HG03139 (cell line): Measurements from ENCODE around the gene REEP1.
"Not testable (repeated sequence)": the region's sequence is repeated elsewhere in the genome, so short reads cannot be mapped to it uniquely, and the experiment has no call there.

Source experiments
- ATAC-seq: cut with Tn5 transposase; IDR thresholded peaks from one replicate; pipeline ENCODE4 v1.9.1; 2021; ENCODE audit not compliant: unreplicated experiment

REEP1 gene

DNA sequence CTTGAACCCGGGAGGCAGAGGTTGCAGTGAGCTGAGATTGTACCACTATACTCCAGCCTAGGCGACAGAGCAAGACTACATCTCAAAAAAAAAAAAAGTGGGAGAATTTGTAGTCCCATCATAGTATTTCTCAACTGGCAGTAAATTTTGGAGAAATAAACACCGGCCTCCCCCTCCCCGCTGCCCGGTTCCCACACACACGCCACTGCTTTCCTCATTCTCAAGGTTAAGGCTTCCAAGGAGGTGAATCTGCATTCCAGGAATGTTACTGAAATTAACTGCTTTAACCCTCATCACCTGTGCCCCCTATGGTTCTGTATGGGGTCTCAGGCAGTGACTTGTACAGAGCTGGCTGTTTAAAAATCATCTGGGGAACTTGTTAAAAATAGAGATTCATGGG, 88.2 kb downstream of the REEP1 start:
- no peak for ATAC-seq

DNA sequence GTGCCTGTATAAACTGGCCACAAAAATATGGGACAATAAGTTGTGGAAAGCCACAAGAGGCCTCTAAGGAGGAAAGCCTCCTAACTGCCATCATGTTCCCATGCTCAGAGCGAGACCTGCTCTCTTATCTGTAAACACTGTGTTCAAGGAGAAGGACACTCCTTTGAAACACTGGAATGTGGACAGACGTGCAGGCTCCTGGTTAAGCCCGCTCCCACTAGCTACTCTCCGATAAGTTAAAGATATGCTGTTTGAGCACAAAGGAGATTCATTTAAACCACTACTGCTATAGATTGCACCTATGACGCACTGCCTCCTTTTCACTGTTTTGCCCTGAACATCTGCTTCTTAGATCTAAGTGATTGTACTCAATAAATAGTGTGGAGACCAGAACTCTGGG, 92.2 kb downstream of the REEP1 start:
- not testable (repeated sequence) for ATAC-seq

DNA sequence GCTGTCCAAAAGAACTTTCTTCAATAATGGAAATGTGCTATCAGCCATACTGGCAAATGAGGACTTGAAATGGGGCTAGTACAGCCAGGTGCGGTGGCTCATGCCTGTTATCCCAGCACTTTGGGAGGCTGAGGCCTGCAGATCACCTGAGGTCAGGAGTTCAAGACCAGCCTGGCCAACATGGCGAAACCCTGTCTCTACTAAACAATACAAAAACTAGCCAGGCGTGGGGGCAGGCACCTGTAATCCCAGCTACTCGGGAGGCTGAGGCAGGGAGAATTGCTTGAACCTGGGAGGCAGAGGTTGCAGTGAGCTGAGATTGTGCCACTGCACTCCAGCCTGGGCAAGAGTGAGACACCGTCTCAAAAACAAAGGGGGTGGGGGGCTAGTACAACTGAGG, 92.6 kb downstream of the REEP1 start:
- not testable (repeated sequence) for ATAC-seq

DNA sequence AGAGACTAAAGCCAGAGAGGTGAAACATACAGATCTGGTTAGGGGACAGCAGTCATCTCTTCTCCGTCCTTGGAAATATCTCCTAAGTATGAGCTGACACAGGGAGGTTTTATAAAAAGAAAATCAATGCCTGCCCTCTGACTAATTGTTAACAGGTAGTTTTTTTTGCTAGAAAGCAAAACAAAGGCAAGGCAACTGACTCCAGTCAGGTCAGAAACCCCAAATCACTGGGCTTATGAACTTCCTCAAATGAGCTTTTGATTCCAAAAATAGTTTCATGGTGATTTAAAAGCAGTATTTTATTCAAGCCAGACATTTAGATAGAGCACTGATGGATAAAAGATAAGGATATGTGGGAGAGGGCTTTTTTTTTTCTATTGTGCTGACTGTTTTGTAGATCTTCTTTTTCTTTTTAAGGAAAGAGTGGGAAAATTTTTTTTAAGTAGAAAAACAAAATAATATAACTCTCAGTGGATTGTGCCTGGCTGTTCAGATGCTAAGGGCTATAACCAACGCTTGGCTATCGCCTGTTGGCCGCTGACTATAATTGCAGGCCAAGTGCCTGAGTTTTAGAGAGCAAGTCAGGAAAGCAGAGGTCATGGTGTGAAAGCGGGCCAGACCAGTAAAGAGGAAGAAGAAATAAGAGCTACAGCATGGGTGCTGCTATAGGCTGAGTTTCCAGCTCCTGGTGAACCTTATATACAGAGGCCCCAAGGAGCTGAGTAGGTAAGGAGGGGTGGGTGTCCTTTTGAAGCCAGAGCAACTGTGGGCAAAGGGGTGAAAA, 93.3 kb downstream of the REEP1 start:
- no peak for ATAC-seq

DNA sequence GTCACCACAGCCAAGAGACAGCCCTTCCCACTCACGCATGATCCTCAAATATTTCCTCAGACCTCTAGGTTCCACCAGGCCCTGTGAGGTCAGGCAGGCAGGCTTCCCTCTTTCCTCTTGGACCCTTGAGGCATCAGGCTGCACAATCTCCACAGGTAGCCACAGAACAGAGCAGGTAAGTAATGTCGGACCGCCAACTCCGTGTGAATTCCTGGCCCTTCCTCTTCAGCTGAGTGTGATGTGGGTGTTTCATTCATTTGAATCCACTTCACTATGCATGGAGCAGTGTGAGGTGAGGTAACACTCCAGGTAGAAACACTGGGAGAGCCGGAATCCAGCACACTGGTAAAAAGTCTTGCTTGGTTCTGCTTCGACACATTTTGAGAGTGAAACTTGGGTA, 94.2 kb downstream of the REEP1 start:
- ATAC-seq, result no peak

DNA sequence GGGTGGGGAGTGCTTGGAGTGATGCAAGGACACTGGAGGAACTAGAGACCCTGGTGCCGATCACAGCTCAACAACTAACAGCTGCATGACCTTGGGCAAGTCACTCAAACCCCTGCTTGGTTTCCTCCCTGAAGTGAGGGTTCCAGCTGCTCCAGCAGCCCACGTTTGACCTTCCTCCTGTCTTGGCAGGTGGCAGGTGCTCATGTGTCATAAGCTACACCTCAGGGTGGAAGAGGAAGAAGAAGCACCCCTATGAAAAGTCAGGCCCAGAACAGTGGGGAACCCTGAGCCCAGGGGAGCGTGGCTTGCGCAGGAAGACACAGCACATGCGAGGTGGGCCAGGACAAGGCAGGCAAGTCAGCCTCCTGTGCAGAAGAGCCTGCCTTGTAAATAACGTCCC, 95.8 kb downstream of the REEP1 start:
- no peak for ATAC-seq

DNA sequence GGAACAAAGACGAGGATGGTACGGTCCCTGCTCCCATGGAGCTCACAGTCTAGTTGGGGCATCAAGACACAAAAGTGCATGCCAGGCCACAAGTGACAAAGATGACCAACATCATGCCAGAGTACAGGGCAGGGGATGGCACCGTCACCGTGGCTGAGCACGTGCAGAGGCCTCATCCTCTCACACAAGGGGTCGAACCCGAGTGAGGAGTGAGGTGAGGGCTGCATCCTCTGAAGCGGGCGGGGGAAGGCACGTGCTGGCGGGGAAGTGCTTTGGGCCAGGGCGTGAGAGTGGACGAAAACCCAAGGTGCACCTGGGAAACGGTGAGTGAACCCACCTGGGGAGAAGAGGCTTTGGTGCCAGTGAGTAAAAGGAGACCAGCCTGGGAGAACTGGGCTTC, 97.2 kb downstream of the REEP1 start:
- no peak for ATAC-seq

DNA sequence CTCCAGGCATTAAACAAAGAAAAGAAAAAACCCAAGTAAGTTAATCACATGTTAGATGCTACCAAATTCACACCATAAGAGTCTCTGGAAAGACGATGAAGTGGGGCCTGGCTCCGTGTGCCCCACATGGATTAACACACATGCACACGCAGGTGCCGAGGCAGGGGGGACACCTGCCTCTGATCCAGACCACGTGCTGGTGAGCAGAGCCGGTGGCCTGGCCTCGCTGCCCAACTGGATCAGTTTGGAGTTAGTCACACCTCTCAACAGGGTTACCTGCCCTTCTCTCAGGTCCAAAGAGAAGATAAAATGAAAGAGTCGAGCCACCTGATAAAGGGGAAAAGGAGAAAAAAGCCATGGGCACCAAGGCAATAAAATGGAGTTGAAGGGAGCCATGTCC, 97.7 kb downstream of the REEP1 start:
- ATAC-seq, result no peak

DNA sequence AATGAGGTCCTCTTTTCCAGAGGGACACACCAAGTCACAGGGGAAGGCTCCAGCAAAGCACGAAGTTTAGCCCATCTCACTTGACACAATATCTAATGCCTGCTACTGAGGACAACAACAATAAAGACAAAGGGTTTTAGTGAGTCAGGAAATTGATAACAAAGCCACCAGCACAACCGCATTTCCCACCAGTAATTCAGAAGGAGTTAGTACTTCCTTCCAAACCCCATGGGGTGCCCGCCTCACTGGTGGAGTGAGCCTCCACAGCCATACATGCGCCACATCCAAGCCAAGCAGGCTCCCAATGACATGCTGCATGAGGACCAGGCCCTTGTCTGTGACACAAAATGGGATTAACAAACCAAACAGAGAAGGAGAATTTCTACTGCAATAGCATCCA, 98.1 kb downstream of the REEP1 start:
- ATAC-seq, result no peak

DNA sequence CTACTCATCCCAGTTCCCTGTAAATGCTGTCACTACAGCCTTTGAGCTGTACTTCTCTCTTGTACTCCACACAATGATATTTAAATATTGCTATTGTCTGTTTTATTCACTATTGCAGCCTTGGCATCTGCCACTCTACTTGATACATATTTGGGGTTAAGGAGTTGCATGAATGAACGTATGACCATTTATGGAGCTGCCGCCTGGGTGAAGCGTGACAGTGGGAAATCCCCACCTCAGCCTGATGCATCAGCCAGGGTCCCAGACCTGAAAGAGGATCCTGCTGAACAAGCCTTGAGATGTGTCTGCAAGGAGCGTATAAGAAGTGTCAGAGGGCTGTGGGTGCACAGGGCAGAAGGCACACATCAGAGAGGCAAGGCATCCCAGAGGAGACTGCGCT, 99.1 kb downstream of the REEP1 start:
- no peak for ATAC-seq

DNA sequence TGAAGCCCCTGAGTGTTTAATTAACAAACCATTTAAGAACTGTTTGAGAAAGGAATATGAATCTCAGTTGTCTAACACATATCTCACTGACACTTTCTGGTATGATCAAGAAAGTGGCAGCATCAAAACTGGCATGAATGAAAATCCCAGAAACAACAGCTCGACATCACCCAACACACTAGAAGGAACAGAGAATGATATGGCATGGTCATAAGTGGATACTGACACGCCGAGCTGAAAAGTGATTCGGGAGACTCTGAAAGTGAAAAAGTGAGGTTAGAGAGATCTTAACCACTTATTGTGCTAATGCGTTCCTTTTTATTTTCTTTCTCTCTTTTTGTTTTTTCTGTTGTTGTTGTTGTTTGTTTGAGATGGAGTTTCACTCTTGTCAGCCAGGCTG, 100.3 kb downstream of the REEP1 start:
- ATAC-seq, result no peak

DNA sequence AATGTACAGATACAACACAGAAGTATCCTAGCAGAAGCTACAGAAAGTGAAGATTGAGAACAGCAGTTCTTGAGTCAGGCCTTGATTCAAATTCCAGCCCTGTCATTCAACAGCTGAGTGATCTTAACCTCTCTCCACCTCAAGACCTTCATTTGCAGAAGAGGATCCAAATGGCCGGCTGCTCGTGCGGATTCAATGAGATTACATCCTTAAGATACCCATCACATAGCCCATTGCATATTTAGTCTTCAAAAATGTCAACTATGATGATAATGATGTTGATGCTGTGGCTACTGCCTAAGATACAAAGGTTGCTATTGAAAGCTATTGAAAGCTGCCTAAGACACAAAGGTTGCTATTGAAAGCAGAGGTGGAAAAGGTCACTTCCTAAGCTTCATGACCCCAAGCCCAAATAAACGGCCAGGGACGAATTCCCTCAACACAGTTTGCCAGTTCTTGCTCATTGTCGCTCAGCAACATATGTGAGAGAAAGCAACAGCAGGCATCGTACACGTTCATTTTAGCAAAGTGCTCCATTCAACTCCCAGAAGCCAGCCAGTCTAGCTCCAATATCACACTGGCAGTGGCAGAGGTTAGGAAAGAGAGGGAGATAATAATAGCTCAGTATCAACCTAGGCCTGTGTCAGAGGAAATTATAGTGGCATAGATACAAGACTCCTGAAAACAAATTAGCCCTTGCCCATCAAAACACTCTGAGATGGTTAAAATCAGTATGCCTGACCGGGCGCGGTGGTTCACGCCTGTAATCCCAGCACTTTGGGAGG, 102.0 kb downstream of the REEP1 start:
- ATAC-seq, result no peak

DNA sequence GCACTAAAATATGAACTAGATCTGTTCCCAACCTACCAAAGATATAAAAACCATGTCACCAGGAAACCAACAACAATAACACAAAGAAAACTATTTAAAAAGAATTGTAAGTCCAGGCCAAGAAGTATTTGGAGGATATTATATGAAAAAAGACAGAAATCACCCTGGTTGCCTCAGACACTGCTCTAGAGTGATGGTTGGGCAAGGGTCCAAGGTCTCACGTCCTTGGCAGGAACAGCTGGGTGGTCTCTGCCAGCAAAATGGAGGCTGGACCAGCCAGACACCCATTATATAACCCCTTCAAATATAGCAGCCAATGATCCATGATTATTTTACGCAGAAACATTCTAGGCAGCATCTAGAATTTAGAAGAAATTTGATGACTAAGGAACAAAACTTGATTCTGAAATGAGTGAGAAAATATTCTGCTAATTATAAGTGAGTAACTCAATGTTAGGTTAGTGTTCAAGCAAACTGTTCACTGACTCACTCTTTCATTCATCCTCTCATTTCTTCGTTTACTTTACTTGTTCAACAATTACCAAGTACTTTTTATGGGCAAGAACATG, 102.8 kb downstream of the REEP1 start:
- ATAC-seq, result no peak

DNA sequence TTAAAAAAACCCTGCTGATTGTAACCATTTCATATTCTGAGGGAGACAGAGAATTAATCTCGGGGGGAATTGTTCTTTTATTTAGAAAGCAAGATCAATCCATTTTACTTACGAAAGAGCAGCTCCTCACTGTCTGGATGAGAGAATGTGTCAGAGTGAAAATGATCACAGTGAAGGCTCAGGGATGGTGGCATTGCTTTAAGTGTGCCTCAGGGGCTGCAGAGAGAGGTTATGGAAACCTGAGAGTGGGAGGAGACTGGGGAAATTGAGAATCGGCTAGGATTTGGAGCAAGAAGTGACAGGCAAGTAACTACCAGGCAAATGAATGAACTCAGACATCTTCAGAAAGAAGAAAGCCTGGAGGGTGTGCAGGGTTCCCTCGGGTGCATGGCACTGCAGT, 104.0 kb downstream of the REEP1 start:
- no peak for ATAC-seq

DNA sequence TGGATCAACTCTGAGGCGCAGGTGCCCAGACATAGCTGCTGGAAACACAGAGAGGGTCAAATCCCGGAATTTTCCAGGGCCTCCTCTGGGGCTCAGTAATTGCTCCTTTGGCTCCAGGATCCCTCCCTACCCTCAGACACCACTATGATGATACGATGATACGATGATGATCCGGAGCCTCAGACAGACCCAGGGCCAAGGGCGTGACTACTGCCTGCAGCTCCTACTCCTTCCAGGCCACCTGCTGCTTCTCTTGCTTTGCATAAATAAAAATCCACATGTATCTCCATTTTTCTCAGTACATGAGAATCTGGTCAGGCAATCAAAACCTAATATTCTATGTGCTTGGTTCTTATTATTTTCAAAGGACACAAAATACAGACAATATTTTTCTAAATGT, 104.5 kb downstream of the REEP1 start:
- ATAC-seq, result no peak

DNA sequence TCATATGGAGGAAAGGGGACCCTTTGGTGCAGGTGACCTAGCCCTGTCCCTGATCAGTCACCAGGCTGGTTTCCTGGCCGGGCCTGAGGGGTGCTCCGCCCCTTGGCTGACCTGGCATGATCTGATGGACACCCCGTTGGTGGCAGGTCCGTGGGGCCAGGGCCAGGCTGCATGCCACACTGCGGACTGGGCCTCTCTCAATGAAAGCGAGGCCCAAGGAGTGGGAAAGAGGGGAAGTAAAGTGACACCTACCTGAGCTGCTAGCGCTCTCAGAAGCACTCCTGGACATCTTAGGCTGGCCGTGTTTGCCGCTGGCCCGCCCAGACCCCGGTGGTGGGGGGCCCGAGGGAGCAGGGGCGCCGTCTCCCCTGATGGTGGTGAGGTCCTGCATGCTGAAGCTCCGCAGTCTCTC, 105.0 kb downstream of the REEP1 start:
- no peak for ATAC-seq

DNA sequence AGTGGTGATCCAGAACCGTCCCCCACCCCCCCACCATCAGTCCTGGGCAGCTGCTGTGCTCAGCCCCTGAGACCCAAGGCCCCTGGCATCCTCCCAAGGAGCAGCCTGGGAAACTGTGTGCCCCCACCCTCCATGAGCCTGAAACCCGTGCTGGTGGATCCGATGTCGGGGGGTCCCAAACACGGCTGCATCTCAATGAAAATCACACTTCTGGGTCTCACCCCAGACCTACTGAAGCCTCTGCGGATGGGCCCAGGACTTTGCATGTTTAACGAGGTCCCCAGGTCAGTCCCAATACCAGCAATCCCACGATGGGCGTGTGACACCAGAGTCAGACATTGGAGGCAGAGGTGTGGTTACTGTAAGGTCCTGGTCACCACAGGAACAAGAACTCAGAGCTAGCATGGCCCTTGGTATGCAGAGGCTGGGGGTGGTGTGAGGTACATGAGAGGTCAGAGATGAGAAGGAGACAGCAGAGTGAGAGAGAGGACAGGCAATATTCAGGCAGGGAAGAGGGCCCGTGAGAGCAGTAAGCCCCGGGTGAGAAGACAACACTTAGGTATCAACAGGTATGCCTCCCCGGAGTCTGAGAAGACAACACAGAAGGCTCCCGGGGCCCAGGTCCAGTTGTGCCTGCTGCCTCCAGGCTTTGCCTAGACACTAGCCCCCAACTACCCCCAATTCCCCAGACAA, 105.6 kb downstream of the REEP1 start:
- no peak for ATAC-seq

DNA sequence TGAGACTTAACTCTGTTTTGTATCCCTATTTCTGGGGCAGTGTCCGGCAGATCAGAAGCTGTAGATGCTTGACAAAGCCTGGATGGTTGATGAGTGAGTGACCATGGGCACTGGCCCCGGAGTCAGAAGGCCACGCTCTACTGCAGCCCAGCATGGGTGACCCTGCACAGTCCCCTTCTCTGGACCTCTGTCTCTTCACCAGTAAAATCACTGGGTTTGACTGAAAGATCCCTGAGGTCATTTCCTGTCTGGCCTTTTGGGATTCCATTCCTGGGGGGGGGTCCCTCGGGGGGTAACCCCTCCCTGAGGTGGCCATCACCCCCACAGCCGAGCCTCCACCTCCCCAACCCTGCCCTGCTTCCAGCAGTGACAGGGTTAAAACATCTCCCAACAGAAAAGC, 106.5 kb downstream of the REEP1 start:
- ATAC-seq, result no peak

DNA sequence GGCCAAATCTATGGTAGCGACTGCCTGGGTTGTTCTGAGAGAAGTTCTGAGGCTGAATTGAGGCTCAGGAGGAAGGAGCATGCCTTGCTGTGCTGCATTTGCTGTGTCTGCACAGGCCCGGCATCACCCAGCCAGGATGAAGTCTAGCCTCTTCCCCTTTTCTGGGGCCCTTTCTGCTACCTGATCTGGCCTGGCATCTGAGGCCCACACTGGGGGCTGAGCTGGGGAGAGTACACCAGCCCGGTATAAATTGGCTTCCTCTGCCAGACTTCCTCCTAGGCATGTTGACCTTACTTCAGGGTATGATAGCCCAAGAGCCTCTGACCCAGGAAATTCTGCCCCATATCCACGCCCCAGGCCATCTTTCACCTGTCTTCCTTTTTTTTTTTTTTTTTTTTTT, 108.2 kb downstream of the REEP1 start:
- no peak for ATAC-seq

DNA sequence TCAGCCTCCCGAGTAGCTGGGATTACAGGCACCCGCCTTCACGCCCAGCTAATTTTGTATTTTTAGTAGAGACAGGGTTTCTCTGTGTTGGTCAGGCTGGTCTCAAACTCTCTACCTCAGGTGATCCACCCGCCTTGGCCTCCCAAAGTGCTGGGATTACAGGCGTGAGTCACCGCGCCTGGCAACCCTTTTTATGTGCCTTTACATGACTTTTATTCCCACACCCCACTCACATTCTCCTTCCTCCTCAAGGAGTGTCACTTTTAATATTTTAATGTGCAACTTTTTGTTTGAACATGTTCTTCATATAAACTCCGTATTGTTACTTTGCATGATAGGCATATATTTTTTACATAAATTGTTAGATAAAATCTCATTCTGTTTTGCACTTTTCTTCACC, 108.9 kb downstream of the REEP1 start:
- ATAC-seq, result not testable (repeated sequence)

DNA sequence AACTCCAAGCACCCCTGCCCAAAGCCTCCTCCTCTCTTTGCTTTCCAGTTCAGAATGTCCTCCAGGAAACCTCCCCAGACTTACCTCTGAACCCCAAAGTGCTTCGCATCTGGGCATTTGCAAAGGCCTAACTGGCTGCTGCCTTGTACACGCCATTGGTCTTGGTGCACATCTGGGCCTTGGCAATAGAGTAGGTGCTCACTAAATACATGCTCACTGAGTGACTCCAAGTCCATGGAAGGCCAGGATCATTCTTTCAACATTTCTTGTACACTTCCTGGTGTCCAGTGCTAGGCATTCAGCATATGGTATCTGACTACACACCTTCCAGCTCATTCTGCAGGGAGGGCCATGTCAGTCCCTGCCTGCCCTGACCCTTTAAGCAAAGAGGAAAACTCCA, 109.7 kb downstream of the REEP1 start:
- ATAC-seq, result no peak
